Lower leg skin (tissue), 4 donors: ENCODE measurements around the gene ACVRL1. TPM values are rescaled to one million over a fixed set of nuclear protein-coding genes. Genes with fewer than 3 reads are reported as not detected.

Source experiments
- DNase-seq, 2 donors: peaks; one replicate each; pipeline ENCODE4 v3.0.0-alpha.2; 2019; ENCODE audit warnings: low spot score in 2 of 2
- H3K4me3 ChIP-seq: fragments of 200-600 bp; sonication (generic); 2 replicates; pipeline ENCODE4 v1.5.1; 2017; ENCODE audit warnings: mild to moderate bottlenecking, low read depth; ENCODE audit not compliant: poor library complexity, severe bottlenecking
- POLR2A ChIP-seq, 2 donors: fragments of 450-650 bp; IDR thresholded peaks; one replicate each; pipeline ENCODE4 v1.6.1; 2016 to 2017; ENCODE audit warnings: antibody characterized with exemption in 2 of 2, mild to moderate bottlenecking in 1 of 2, moderate library complexity in 1 of 2
- WGBS, 2 donors: methylation state at CpG; one replicate each; pipeline ENCODE4 v1.1.5; 2018; 5-methylcytosine and 5-hydroxymethylcytosine counted together
- intact Hi-C: fragments of 100-400 bp; cut with DNase I; formaldehyde crosslinking; loops from one replicate; pipeline ENCODE4 v1.15.0; 2023; ENCODE audit warnings: low total_unique reads
- total RNA-seq, 4 donors: library from RNA; depleted of rRNA; stranded (reverse); fragments of >200 nt; gene quantifications; one replicate each; pipeline ENCODE4 v1.1.0, GENCODE V29; 2016
- TF ChIP-seq, protein P1 (sequence below), 3 donors: fragments of 450-650 bp; IDR thresholded peaks; one replicate each; pipeline ENCODE4 v1.5.1; 2016; ENCODE audit warnings: antibody characterized with exemption in 3 of 3, mild to moderate bottlenecking in 3 of 3, moderate library complexity in 2 of 3

The ACVRL1 gene
- total RNA-seq, 4 donors from 2014 or later: 12.9 to 99.8 (median 39.9) TPM

- TF ChIP-seq, protein P1, sequence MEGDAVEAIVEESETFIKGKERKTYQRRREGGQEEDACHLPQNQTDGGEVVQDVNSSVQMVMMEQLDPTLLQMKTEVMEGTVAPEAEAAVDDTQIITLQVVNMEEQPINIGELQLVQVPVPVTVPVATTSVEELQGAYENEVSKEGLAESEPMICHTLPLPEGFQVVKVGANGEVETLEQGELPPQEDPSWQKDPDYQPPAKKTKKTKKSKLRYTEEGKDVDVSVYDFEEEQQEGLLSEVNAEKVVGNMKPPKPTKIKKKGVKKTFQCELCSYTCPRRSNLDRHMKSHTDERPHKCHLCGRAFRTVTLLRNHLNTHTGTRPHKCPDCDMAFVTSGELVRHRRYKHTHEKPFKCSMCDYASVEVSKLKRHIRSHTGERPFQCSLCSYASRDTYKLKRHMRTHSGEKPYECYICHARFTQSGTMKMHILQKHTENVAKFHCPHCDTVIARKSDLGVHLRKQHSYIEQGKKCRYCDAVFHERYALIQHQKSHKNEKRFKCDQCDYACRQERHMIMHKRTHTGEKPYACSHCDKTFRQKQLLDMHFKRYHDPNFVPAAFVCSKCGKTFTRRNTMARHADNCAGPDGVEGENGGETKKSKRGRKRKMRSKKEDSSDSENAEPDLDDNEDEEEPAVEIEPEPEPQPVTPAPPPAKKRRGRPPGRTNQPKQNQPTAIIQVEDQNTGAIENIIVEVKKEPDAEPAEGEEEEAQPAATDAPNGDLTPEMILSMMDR (IDR thresholded peaks at IDR 0.05): no peak
- TF ChIP-seq POLR2A (IDR thresholded peaks at IDR 0.05): no peak
- WGBS, 2 donors: 94 to 97% methylated on average over 8 of the region's 8 CpGs
- intact Hi-C loops: no loop called here
- DNase-seq: peak in 1 of 2 donors; percentile 50
- no peak overlapping the region for H3K4me3 ChIP-seq
Observed at GRCh38 chr12:51947246-51947996, 40.1 kb downstream of the ACVRL1 start.

DNA sequence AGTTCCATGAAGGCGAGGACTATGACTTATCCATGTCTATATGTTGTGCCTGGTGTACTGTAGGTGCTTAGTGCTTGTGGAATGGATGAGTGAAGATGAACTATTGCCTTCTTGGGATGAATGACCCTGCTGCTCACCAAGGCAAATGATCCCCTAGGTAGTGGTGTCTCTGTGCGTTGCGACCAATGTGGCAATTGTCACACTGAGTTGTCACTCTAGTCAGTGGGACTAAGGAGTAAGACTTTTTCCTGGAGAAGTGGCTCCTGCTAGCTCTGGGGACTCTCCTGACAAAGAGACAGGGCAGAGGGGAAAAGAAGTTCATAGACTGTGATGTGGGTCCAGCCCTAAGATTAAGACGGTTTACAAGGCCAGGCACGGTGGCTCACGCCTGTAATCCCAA, 40.8 kb downstream of the ACVRL1 start:
- 91 to 96% methylated on average over 6 of the region's 6 CpGs for WGBS, 2 donors
- TF ChIP-seq POLR2A (IDR thresholded peaks at IDR 0.05): no peak
- TF ChIP-seq, protein P1 (IDR thresholded peaks at IDR 0.05): no peak
- no peak overlapping the region for H3K4me3 ChIP-seq
- peak in 1 of 2 donors; percentile 57 for DNase-seq
- intact Hi-C loops: no loop called here

GRCh38 chr12:51949342-51950030, 42.2 kb downstream of the ACVRL1 start:
- WGBS, 2 donors: 71 to 80% methylated on average over 6 of the region's 6 CpGs
- intact Hi-C loops: no loop called here
- TF ChIP-seq, protein P1 (IDR thresholded peaks at IDR 0.05): no peak
- no peak for TF ChIP-seq POLR2A (IDR thresholded peaks at IDR 0.05)
- DNase-seq: peak in 1 of 2 donors; percentile 68
- no peak overlapping the region for H3K4me3 ChIP-seq

GRCh38 chr12:51950682-51951198, 43.4 kb downstream of the ACVRL1 start:
- WGBS, 2 donors: 2 to 5% methylated on average over 5 of the region's 5 CpGs
- no peak for TF ChIP-seq POLR2A (IDR thresholded peaks at IDR 0.05)
- TF ChIP-seq, protein P1 (IDR thresholded peaks at IDR 0.05): no peak
- intact Hi-C loops: no loop called here
- no peak for DNase-seq
- H3K4me3 ChIP-seq: peak overlapping the region; percentile 37

- intact Hi-C loops: no loop called here
- peak; percentile 91 to 98 for DNase-seq
- WGBS, 2 donors: 1% methylated on average over 31 to 75 of the region's 86 CpGs
- H3K4me3 ChIP-seq: peak within 1 kb of the TSS; percentile 95
- TF ChIP-seq, protein P1 (IDR thresholded peaks at IDR 0.05): no peak
- TF ChIP-seq POLR2A (IDR thresholded peaks at IDR 0.05): no peak
Observed at GRCh38 chr12:51951199-51951842, 44.0 kb downstream of the ACVRL1 start, which contains the start of gene ACVR1B. TSS of gene ACVR1B (plus strand) at chr12:51951699. CDS start at chr12:51951744, 45 bp downstream.
